Gastroesophageal sphincter (tissue), 3 donors: ENCODE results near the gene WDR27.

ENCODE experiments used
- CTCF ChIP-seq, 4 experiments: fragments of 200-600 bp in 2 of 4; fragments of 450-650 bp in 2 of 4; sonication (generic) in 1 of 4; IDR thresholded peaks; one replicate each; pipeline ENCODE4 v1.5.1; 2017 to 2019; ENCODE audit warnings: antibody characterized with exemption in 4 of 4, mild to moderate bottlenecking in 2 of 4, moderate library complexity in 2 of 4
- POLR2A ChIP-seq, 2 donors: fragments of 450-650 bp; IDR thresholded peaks; one replicate each; pipeline ENCODE4 v1.6.1; 2017; ENCODE audit warnings: antibody characterized with exemption in 2 of 2, mild to moderate bottlenecking in 2 of 2, moderate library complexity in 1 of 2
- POLR2AphosphoS5 ChIP-seq: sonication (generic); formaldehyde crosslinking; IDR thresholded peaks from one replicate; pipeline ENCODE4 v1.6.1; 2017; ENCODE audit warnings: antibody characterized with exemption

- no peak for TF ChIP-seq POLR2AphosphoS5
- TF ChIP-seq POLR2A (IDR thresholded peaks at IDR 0.05) = no peak
- no peak for TF ChIP-seq CTCF (IDR thresholded peaks at IDR 0.05)
Measured at GRCh38 chr6:169491482-169491881, 210.3 kb downstream of the WDR27 start.
